OCI-LY7 (cell line): ENCODE results near the gene CRBN. TPM values are rescaled to one million over a fixed set of nuclear protein-coding genes. Genes with fewer than 3 reads are reported as not detected.

Source experiments
- BruUV-seq: library from RNA; stranded (reverse); fragments of 400-500 nt; replicated peaks from 2 replicates; lab custom pipeline; 2021; lab: Mats Ljungman, UMichigan
- CTCF ChIA-PET: fragments of 300-600 bp; sonication (Branson Sonifier 250); formaldehyde crosslinking; loops from one replicate; lab custom pipeline; 2022; ENCODE audit warnings: antibody characterized with exemption; ENCODE audit not compliant: unreplicated experiment; lab: Charles Lee
- POLR2A ChIA-PET: fragments of 300-600 bp; sonication (Branson Sonifier 250); formaldehyde crosslinking; loops from one replicate; lab custom pipeline; 2022; ENCODE audit warnings: antibody characterized with exemption; lab: Charles Lee
- DNase-seq: peaks from one replicate; pipeline ENCODE4 v3.0.0-alpha.2; 2015; ENCODE audit warnings: low spot score
- H2AFZ ChIP-seq: fragments of 200-600 bp; sonication (generic), shearing (Covaris generic); 2 replicates; pipeline ENCODE4 v1.6.1; 2014; ENCODE audit warnings: mild to moderate bottlenecking, antibody characterized with exemption, low read length, moderate library complexity
- H3K27ac ChIP-seq: fragments of 200-600 bp; sonication (generic); 2 replicates; pipeline ENCODE4 v1.5.1; 2014; ENCODE audit warnings: mixed run types, low read depth, mild to moderate bottlenecking, moderate library complexity, low read length, inconsistent platforms; ENCODE audit not compliant: poor library complexity, severe bottlenecking
- H3K36me3 ChIP-seq: fragments of 200-600 bp; sonication (generic); 2 replicates; pipeline ENCODE4 v1.6.1; 2014; ENCODE audit warnings: mild to moderate bottlenecking, antibody characterized with exemption, low read length, moderate library complexity, mixed read lengths; ENCODE audit not compliant: insufficient read depth
- H3K4me1 ChIP-seq: fragments of 200-600 bp; sonication (generic); 2 replicates; pipeline ENCODE4 v1.5.1; 2014; ENCODE audit warnings: mild to moderate bottlenecking, low read length; ENCODE audit not compliant: insufficient read depth, poor library complexity, severe bottlenecking
- H3K4me2 ChIP-seq: fragments of 200-600 bp; sonication (generic); 2 replicates; pipeline ENCODE4 v1.6.1; 2014; ENCODE audit warnings: mild to moderate bottlenecking, low read length
- H3K4me3 ChIP-seq: fragments of 200-600 bp; sonication (generic); 2 replicates; pipeline ENCODE4 v1.5.1; 2014; ENCODE audit warnings: mild to moderate bottlenecking, low read depth, low read length; ENCODE audit not compliant: poor library complexity, severe bottlenecking
- H3K79me2 ChIP-seq: fragments of 200-600 bp; sonication (generic); 2 replicates; pipeline ENCODE4 v1.6.1; 2016; ENCODE audit warnings: low read depth, mild to moderate bottlenecking, low read length, moderate library complexity, mixed read lengths; ENCODE audit not compliant: insufficient read depth
- H3K9me2 ChIP-seq: fragments of 200-600 bp; sonication (generic); 2 replicates; pipeline ENCODE4 v1.6.1; 2016; ENCODE audit warnings: mild to moderate bottlenecking, low read length, mixed read lengths; ENCODE audit not compliant: insufficient read depth
- H3K9me3 ChIP-seq: fragments of 200-600 bp; sonication (generic); 2 replicates; pipeline ENCODE4 v1.6.1; 2014; ENCODE audit warnings: mild to moderate bottlenecking, mixed run types, low read length, mixed read lengths
- H4K20me1 ChIP-seq: fragments of 200-600 bp; sonication (generic); 2 replicates; pipeline ENCODE4 v1.6.1; 2014; ENCODE audit warnings: mild to moderate bottlenecking, antibody characterized with exemption, low read length, moderate library complexity, mixed read lengths; ENCODE audit not compliant: insufficient read depth
- CTCF ChIP-seq: fragments of 200-600 bp; sonication (generic); conservative IDR thresholded peaks from 2 replicates; pipeline ENCODE4 v1.5.1; 2014; ENCODE audit warnings: mild to moderate bottlenecking, antibody characterized with exemption, low read length, moderate library complexity, mixed read lengths
- EZH2phosphoT487 ChIP-seq: fragments of 200-600 bp; sonication (generic); IDR thresholded peaks from 2 replicates; pipeline ENCODE4 v1.6.1; 2018; ENCODE audit warnings: low read depth, borderline replicate concordance, mild to moderate bottlenecking, mixed run types, antibody characterized with exemption, low read length, moderate library complexity, mixed read lengths
- intact Hi-C: fragments of 100-400 bp; cut with micrococcal nuclease; formaldehyde crosslinking; loops from one replicate; pipeline ENCODE4 v1.10.0; 2022; ENCODE audit not compliant: unreplicated experiment
- total RNA-seq, 2 experiments: library from RNA; depleted of rRNA in 1 of 2; stranded (reverse); fragments of >200 nt in 1 of 2; shearing (Covaris generic) in 1 of 2; gene quantifications; 2 replicates each; pipeline ENCODE4 v1.2.3, GENCODE V29; 2014 to 2022

The CRBN gene
- total RNA-seq, 2 experiments from 2014 or later, result 23.5 to 32.5 TPM

GRCh38 chr3:3180456-3180855, 965 bp upstream of the CRBN start:
- no peaks in the 10 kb centered on the region for H3K9me2 ChIP-seq
- BruUV-seq, result no TSS peak
- H3K79me2 ChIP-seq, result peaks cover 31% of the 10 kb centered on the region
- H3K4me1 ChIP-seq, result peaks cover 19% of the 10 kb centered on the region
- H3K27ac ChIP-seq, result no peak overlapping the region
- ChIA-PET CTCF (no interaction called here), POLR2A (no interaction called here)
- H3K4me3 ChIP-seq, result no peak overlapping the region
- H3K9me3 ChIP-seq, result no peaks in the 10 kb centered on the region
- DNase-seq, result no peak
- intact Hi-C loops, result no loop called here
- TF ChIP-seq CTCF (no peak), EZH2phosphoT487 (no peak)
- H3K4me2 ChIP-seq, result no peak overlapping the region
- no peaks in the 10 kb centered on the region for H3K36me3 ChIP-seq
- peaks cover 9% of the 10 kb centered on the region; the same call in 1 of the 2 replicates for H4K20me1 ChIP-seq
- peak overlapping the region; percentile 98 for H2AFZ ChIP-seq

GRCh38 chr3:3178498-3179328, 778 bp downstream of the CRBN start:
- peaks cover 13% of the 10 kb centered on the region for H3K36me3 ChIP-seq
- H3K4me3 ChIP-seq, result peak overlapping the region; percentile 89
- intact Hi-C loops, result loop anchor here (5.0 kb wide), 1 partner anchor 91 kb away; no protein-coding TSS in a partner anchor
- BruUV-seq, result TSS peak; percentile 74
- no peak for DNase-seq
- H3K9me2 ChIP-seq, result no peaks in the 10 kb centered on the region
- peaks cover 9% of the 10 kb centered on the region; the same call in 1 of the 2 replicates for H4K20me1 ChIP-seq
- peak overlapping the region; percentile 83 for H3K4me2 ChIP-seq
- TF ChIP-seq EZH2phosphoT487 (no peak), CTCF (no peak)
- POLR2A ChIA-PET, result interaction anchor here (0.6 to 1.1 kb wide), 4 partner anchors 9 to 80 kb away, joined by 3 to 5 read pairs (median 4); no protein-coding TSS in a partner anchor
- peak overlapping the region; percentile 98 for H2AFZ ChIP-seq
- H3K79me2 ChIP-seq, result peaks cover 31% of the 10 kb centered on the region
- no peaks in the 10 kb centered on the region for H3K9me3 ChIP-seq
- no peak overlapping the region for H3K27ac ChIP-seq
- CTCF ChIA-PET, result no interaction called here
- H3K4me1 ChIP-seq, result peaks cover 19% of the 10 kb centered on the region
